Right atrium auricular region (tissue), 2 donors: ENCODE data around the gene NECAP2. TPM values are rescaled to one million over a fixed set of nuclear protein-coding genes. Genes with fewer than 3 reads are reported as not detected.
"Not testable (repeated sequence)": the region's sequence is repeated elsewhere in the genome, so short reads cannot be mapped to it uniquely, and the experiment has no call there.

Experiments
- DNase-seq: peaks from one replicate; pipeline ENCODE4 v3.0.0-alpha.2; 2019; ENCODE audit warnings: low spot score
- H3K27ac ChIP-seq, 2 donors: fragments of 200-600 bp; sonication (generic); 1 replicate in 1 of 2; 2 replicates in 1 of 2; pipeline ENCODE4 v1.5.1; 2016 to 2019
- H3K27me3 ChIP-seq, 2 donors: fragments of 200-600 bp; sonication (generic); one replicate each; pipeline versions ENCODE4 v1.5.1 to v1.6.0; 2017 to 2019
- H3K36me3 ChIP-seq: fragments of 200-600 bp; sonication (generic); one replicate; pipeline ENCODE4 v1.5.1; 2016
- H3K4me1 ChIP-seq, 2 donors: fragments of 200-600 bp; sonication (generic); one replicate each; pipeline versions ENCODE4 v1.5.1 to v1.6.0; 2017 to 2019
- H3K4me3 ChIP-seq, 2 donors: fragments of 200-600 bp; sonication (generic); 1 replicate in 1 of 2; 2 replicates in 1 of 2; pipeline ENCODE4 v1.5.1; 2017 to 2019; ENCODE audit warnings: mild to moderate bottlenecking in 1 of 2, moderate library complexity in 1 of 2
- H3K9me3 ChIP-seq, 2 donors: fragments of 200-600 bp; sonication (generic); one replicate each; pipeline ENCODE4 v1.5.1; 2019
- CTCF ChIP-seq, 2 donors: fragments of 200-600 bp; sonication (generic); IDR thresholded peaks; one replicate each; pipeline ENCODE4 v1.5.1; 2019; ENCODE audit warnings: antibody characterized with exemption in 2 of 2
- total RNA-seq, 2 donors: library from RNA; depleted of rRNA; stranded (reverse); fragments of >200 nt; gene quantifications; one replicate each; pipeline ENCODE4 v1.1.0, GENCODE V29; 2016

Gene NECAP2
- total RNA-seq, 2 donors from 2014 or later: 16.2 to 29.9 TPM

- Histone ChIP-seq H3K36me3 (peaks cover 64% of the 10 kb centered on the region), H3K27me3 (no peaks in the 10 kb centered on the region), H3K4me3 (no peak overlapping the region), H3K27ac (no peak overlapping the region), H3K4me1 (no peaks in the 10 kb centered on the region), H3K9me3 (no peaks in the 10 kb centered on the region)
- TF ChIP-seq CTCF (IDR thresholded peaks at IDR 0.05): no peak
- DNase-seq: no peak
Observed at GRCh38 chr1:16478091-16478490, 37.6 kb downstream of the NECAP2 start.

- not testable (repeated sequence) for H3K4me3 ChIP-seq, H3K9me3 ChIP-seq, H3K27ac ChIP-seq, H3K4me1 ChIP-seq, DNase-seq, H3K27me3 ChIP-seq
- peaks cover 50% of the 10 kb centered on the region for H3K36me3 ChIP-seq
Observed at GRCh38 chr1:16483146-16483545, 42.6 kb downstream of the NECAP2 start.

- not testable (repeated sequence) for H3K27ac ChIP-seq, H3K27me3 ChIP-seq, H3K4me1 ChIP-seq, H3K9me3 ChIP-seq, H3K4me3 ChIP-seq, DNase-seq
- H3K36me3 ChIP-seq: peaks cover 43% of the 10 kb centered on the region
Observed at GRCh38 chr1:16483639-16484500, 43.3 kb downstream of the NECAP2 start.

- DNase-seq: no peak
- peaks cover 44% of the 10 kb centered on the region for H3K36me3 ChIP-seq
- no peak for TF ChIP-seq CTCF (IDR thresholded peaks at IDR 0.05)
Observed at GRCh38 chr1:16484501-16484835, 43.9 kb downstream of the NECAP2 start.

GRCh38 chr1:16484931-16485330, 44.4 kb downstream of the NECAP2 start:
- Histone ChIP-seq H3K9me3 (no peaks in the 10 kb centered on the region), H3K4me1 (no peaks in the 10 kb centered on the region), H3K36me3 (peaks cover 49% of the 10 kb centered on the region), H3K27me3 (no peaks in the 10 kb centered on the region), H3K27ac (no peak overlapping the region), H3K4me3 (no peak overlapping the region)
- no peak for DNase-seq
- no peak for TF ChIP-seq CTCF (IDR thresholded peaks at IDR 0.05)

More at GRCh38 chr1:16484501-16484835, 43.9 kb downstream of the NECAP2 start:
- Histone ChIP-seq H3K4me3 (no peak overlapping the region), H3K9me3 (no peaks in the 10 kb centered on the region), H3K4me1 (no peaks in the 10 kb centered on the region), H3K27me3 (no peaks in the 10 kb centered on the region), H3K27ac (no peak overlapping the region)

GRCh38 chr1:16486316-16486715, 45.8 kb downstream of the NECAP2 start:
- not testable (repeated sequence) for H3K27ac ChIP-seq, H3K4me3 ChIP-seq, H3K27me3 ChIP-seq, H3K4me1 ChIP-seq, DNase-seq, H3K9me3 ChIP-seq
- peaks cover 47% of the 10 kb centered on the region for H3K36me3 ChIP-seq

- peaks cover 41% of the 10 kb centered on the region for H3K36me3 ChIP-seq
- H3K9me3 ChIP-seq, H3K4me1 ChIP-seq, DNase-seq, H3K27ac ChIP-seq, H3K4me3 ChIP-seq, H3K27me3 ChIP-seq: not testable (repeated sequence)
Observed at GRCh38 chr1:16487011-16487410, 46.5 kb downstream of the NECAP2 start.

- not testable (repeated sequence) for H3K4me3 ChIP-seq, H3K4me1 ChIP-seq, DNase-seq, H3K27me3 ChIP-seq, H3K27ac ChIP-seq, H3K9me3 ChIP-seq
- H3K36me3 ChIP-seq: peaks cover 24% of the 10 kb centered on the region
Observed at GRCh38 chr1:16489195-16489880, 48.8 kb downstream of the NECAP2 start.
